Measurements from ENCODE around the gene FAM43A.

Gene FAM43A

DNA sequence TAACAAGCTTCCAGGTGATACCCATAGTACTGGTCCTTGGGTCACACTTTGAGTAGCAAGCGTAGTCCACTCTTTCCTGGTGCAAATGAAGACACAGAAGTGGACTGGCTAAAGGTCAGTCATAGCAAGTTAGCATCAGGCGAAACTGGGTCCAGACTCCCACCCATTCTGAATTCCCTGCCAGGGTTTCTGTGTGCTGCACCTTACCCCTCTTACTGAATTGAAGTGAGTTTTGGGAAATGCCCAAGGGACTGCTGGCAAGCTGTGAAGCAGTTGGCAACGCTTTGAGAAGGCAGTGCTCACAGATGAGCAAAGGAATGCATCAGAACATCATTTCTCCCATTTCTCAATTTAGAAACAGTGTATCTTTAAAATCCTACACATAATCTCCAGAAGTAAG is 11.9 kb upstream of the FAM43A start:
- DNase-seq: no peak

GRCh38 chr3:194675081-194675640 is 10.5 kb upstream of the FAM43A start:
- no peak for DNase-seq

DNA sequence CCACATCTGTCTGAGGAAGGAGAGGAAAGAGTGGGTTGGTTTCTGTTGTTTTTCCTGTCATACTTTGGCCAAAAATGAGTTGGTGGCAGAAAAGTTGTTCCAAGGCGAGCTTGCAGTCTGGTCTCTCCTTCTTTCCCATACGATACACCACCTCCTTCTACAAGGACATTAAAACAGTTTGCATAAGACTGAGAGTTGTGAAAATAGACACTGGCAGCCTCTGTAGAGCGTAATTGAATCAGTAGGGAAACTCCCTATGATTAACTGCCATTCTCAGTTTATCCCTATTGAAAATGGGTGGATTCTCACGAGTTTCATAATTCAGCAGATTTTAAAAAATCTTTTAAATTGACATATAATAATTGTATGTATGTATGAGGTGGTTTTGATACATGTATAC is 10.0 kb upstream of the FAM43A start:
- DNase-seq: no peak

- DNase-seq: no peak
Observed at GRCh38 chr3:194676471-194676870, 9.2 kb upstream of the FAM43A start.

- DNase-seq: no peak
Observed at GRCh38 chr3:194680888-194681615, 4.6 kb upstream of the FAM43A start.

GRCh38 chr3:194682189-194682693 is 3.4 kb upstream of the FAM43A start:
- DNase-seq: no peak

GRCh38 chr3:194682694-194683310 is 2.9 kb upstream of the FAM43A start:
- peak; percentile 63 for DNase-seq

DNA sequence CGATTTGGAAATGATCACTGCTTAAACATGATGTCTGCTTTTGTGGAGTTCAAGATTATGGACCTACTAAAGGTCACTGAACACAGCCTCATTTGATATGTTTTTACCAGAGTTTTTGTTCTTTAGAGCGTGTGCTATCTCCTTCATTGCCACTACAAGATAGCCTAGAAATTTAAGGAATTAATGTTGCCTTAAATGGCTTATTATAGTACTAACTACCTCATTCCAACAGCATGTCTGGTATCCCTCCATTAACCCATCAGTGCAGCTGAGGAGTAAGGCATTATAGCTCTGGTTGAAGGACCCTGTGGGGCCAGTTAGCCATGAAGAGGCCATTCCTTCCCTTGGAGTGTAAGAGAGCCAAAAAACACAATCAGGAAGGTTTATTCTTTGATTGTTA is 2.3 kb upstream of the FAM43A start:
- no peak for DNase-seq

DNA sequence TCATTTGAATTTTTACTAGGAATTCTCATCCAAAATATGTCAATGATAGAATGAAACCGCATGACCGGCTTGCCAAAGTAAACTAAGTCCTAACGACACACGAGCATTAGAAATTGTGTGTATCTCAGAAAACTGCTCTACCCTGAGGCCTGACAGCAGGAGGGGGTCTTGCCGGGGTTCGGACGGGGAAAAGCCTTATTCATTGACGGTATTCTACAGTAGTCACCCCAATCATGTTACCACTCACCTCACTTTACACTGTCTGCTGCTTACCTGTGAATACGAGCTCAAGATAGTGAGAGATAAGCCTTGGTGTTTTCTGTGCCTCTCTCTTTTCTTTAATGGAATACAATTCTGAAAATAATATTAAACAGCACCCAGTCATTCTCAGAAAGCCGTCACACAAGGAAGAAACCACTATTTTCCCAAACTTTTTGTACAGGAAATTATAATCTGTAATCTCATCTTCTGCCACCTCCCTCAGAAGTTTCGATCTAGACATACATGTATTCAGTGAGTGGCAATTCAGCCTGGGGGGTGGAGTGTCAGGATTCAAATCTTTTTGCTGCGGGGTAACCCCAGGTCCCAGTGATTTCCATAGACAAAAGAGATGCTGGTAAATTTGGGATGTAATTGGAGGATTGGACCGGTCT is 492 bp upstream of the FAM43A start:
- no peak for DNase-seq

GRCh38 chr3:194686414-194686815 is 732 bp downstream of the FAM43A start:
- DNase-seq: peak; percentile 70

DNA sequence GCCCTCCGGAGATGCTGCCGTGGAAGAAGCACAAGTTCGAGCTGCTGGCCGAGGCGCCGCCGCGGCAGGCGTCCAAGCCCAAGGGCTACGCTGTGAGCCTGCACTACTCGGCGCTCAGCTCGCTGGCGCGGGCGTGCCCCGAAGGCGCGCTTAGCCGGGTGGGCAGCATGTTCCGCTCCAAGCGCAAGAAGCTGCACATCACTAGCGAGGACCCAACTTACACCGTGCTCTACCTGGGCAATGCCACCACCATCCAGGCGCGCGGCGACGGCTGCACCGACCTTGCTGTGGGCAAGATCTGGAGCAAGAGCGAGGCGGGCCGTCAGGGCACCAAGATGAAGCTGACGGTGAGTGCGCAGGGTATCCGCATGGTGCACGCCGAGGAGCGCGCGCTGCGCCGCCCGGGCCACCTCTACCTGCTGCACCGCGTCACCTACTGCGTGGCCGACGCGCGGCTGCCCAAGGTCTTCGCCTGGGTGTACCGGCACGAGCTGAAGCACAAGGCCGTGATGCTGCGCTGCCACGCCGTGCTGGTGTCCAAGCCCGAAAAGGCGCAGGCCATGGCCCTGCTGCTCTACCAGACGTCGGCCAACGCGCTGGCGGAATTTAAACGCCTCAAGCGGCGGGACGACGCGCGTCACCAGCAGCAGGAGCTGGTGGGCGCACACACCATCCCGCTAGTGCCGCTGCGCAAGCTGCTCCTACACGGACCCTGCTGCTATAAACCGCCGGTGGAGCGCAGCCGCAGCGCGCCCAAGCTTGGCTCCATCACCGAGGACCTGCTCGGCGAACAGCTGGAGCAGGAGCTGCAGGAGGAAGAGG is 1.3 kb downstream of the FAM43A start:
- no peak for DNase-seq

DNA sequence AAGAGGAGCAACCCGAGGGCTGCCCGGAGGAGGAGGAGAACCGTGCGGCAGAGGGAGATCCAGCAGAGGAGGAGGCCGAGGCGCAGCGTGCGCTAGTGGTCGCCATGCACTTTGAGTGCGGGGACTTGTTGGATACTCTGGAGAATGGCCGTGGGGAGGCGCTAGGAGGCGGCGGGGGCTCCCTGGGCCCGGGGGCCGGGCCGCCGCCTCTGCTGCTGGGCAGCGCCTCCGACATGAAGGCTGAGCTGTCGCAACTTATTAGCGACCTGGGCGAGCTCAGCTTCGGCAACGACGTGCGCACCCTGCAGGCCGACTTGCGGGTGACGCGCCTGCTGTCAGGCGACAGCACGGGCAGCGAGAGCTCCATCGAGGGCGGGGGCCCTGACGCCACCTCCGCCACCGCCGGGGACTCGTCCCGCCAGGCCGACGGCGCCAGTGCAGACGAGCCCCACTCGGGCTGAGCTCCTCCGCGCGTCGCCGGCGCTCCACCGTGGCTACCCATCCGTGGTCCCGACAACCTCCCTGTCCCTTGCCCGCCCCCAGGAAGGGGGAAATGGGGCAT is 2.0 kb downstream of the FAM43A start:
- DNase-seq: peak; percentile 83

DNA sequence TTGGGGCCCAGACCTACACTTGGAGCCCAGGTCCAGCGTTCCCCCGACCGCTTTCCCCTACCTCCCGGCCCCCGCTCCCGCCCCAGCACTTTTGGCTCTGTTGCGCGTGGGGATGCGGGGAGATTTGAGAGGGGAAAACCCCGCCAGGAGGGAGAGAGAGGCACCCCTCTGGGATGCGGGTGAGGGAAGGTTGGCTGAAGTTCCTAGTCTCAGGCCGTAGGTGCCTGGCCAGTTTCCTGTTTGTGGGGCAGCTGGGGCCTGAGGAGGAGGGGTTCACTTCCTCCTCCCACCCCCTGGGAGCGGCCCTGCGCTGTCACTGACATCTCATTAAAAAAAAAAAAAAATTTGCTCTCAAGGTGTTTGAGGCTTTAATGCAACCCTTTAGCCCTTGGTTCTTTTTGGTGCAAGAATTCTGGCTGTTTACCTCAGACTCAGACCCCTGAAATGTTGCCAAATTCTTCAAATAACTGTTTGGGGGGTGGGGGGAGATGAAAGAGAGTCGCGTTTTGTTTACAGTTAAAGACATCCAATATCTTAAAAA is 2.6 kb downstream of the FAM43A start:
- DNase-seq: peak; percentile 57

DNA sequence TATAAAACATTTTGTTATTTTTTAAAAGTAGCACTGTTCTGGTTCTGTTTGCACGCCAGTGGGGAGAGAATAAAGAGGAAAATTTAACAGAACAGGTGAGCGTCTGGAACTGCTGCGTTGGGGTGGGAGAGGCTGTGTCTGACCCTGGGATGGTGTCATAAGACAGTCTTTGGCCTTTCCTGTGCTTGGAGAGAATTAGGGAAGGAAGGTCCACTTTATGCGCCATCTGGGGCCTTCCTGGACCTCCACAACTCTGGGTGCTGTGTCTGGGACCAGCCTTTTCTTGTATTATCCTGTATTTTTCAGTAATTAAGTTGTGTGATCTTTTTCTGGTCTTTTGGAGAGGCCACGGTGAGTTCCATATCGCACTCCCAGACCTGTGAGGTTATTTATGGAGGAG is 3.3 kb downstream of the FAM43A start:
- DNase-seq: peak; percentile 18

GRCh38 chr3:194689493-194689944 is 3.8 kb downstream of the FAM43A start:
- DNase-seq: peak; percentile 44

DNA sequence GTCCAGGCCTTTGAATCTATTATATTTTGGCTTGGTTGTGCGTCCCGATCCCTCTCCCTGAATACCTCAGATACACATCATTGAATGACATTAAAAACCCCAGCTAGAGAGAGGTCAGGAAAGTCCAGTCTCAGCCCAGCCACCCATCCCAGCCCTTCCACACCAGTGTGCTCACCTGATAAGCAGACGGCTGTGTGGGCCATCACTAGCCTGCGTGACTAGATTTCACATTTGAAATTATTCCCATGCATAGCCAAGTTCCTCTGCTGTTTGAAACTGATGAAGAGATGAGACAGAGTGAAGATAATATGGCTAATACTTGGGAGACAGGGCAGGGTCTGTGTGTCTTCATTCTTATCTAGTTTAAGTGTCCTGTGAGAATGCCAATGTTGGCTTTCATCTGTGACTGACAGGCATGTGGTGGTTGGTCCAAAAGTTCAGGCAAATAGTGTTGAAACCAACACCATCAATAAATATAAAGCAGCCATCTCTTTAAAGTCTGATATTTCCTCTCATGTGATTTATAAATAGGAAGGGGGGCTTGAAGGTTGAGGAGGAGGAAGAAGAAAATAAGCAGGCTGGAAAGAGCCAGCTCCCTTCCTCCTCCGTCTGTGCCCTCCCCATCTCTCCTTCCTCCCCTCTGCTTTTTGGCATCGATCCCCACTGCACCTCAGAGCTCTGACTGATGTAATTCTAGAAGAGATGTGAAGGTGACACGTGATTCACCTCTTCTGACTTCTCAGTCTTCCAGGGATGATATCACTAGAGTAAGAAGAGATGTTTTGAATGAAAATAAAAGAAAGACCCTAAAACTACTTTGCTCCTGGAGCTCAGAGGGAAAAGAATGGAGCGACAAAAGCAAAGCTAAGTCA is 5.1 kb downstream of the FAM43A start:
- DNase-seq: peak; percentile 12

- peak; percentile 40 for DNase-seq
Observed at GRCh38 chr3:194691481-194692283, 6.0 kb downstream of the FAM43A start.

- no peak for DNase-seq
Observed at GRCh38 chr3:194696702-194697101, 11.0 kb downstream of the FAM43A start.

- no peak for DNase-seq
Observed at GRCh38 chr3:194702545-194702944, 16.9 kb downstream of the FAM43A start.

GRCh38 chr3:194705227-194705626 is 19.5 kb downstream of the FAM43A start:
- DNase-seq: no peak
